Ammon's horn (tissue), 1 donor: ENCODE measurements around the gene RAB40AL.
"Not testable (repeated sequence)": the region's sequence is repeated elsewhere in the genome, so short reads cannot be mapped to it uniquely, and the experiment has no call there.

Experiments
- DNase-seq: peaks from one replicate; pipeline ENCODE4 v3.0.0-alpha.2; 2016; ENCODE audit warnings: low spot score

Gene RAB40AL

GRCh38 chrX:102936972-102937371 lies at the start of gene RAB40AL:
RAB40AL (plus strand) TSS chrX:102937272; CDS start chrX:102937319, 47 bp downstream.
- not testable (repeated sequence) for DNase-seq

- no peak for DNase-seq
These were observed 49.4 kb upstream of the RAB40AL start for GRCh38 chrX:102887687-102888086.

GRCh38 chrX:102892103-102892502 lies 45.0 kb upstream of the RAB40AL start:
- no peak for DNase-seq

GRCh38 chrX:102899940-102900916 lies 36.8 kb upstream of the RAB40AL start:
- peak; percentile 48 for DNase-seq

GRCh38 chrX:102902355-102902754 lies 34.7 kb upstream of the RAB40AL start:
- DNase-seq = no peak

- no peak for DNase-seq
These were observed 5.9 kb upstream of the RAB40AL start for GRCh38 chrX:102930990-102931756.

- peak; percentile 8 for DNase-seq
These were observed 2.4 kb upstream of the RAB40AL start for GRCh38 chrX:102934624-102935023.

- peak; percentile 45 for DNase-seq
These were observed 14.1 kb downstream of the RAB40AL start for GRCh38 chrX:102950908-102951866.

GRCh38 chrX:102957751-102958150 lies 20.7 kb downstream of the RAB40AL start:
- no peak for DNase-seq

GRCh38 chrX:102958794-102959193 lies 21.7 kb downstream of the RAB40AL start:
- no peak for DNase-seq

- no peak for DNase-seq
These were observed 22.4 kb downstream of the RAB40AL start for GRCh38 chrX:102959471-102959870.

- no peak for DNase-seq
These were observed 26.9 kb downstream of the RAB40AL start for GRCh38 chrX:102963955-102964354.

GRCh38 chrX:102964940-102965339 lies 27.9 kb downstream of the RAB40AL start:
- DNase-seq = no peak

GRCh38 chrX:102966701-102967100 lies 29.6 kb downstream of the RAB40AL start:
- DNase-seq = no peak

- DNase-seq = no peak
These were observed 31.1 kb downstream of the RAB40AL start for GRCh38 chrX:102968216-102968615.

GRCh38 chrX:102971536-102971935 lies 34.5 kb downstream of the RAB40AL start:
- DNase-seq = not testable (repeated sequence)

GRCh38 chrX:102975016-102975415 lies 37.9 kb downstream of the RAB40AL start:
- no peak for DNase-seq

- no peak for DNase-seq
These were observed 39.2 kb downstream of the RAB40AL start for GRCh38 chrX:102976286-102976685.

GRCh38 chrX:102976793-102977495 lies 39.9 kb downstream of the RAB40AL start:
- DNase-seq = no peak

GRCh38 chrX:102978594-102978993 lies 41.5 kb downstream of the RAB40AL start:
- DNase-seq = no peak

- no peak for DNase-seq
These were observed 42.5 kb downstream of the RAB40AL start for GRCh38 chrX:102979536-102979935.
